22Rv1 (cell line): Measurements from ENCODE around the gene RPS4Y1.

ENCODE experiments used
- H3K27ac ChIP-seq: fragments of 450-650 bp; 2 replicates; pipeline ENCODE4 v1.5.1; 2017
- CTCF ChIP-seq: fragments of 450-650 bp; IDR thresholded peaks from 2 replicates; pipeline ENCODE4 v1.5.1; 2017; ENCODE audit warnings: mild to moderate bottlenecking
- ZFX ChIP-seq: fragments of 450-650 bp; IDR thresholded peaks from 2 replicates; pipeline ENCODE4 v1.6.1; 2017; ENCODE audit warnings: antibody characterized with exemption, borderline replicate concordance

The RPS4Y1 gene

GRCh38 chrY:2837078-2837477 is 4.3 kb upstream of the RPS4Y1 start:
- no peak overlapping the region for H3K27ac ChIP-seq
- TF ChIP-seq ZFX: no peak
- TF ChIP-seq CTCF: no peak

- H3K27ac ChIP-seq: no peak overlapping the region
- no peak for TF ChIP-seq ZFX
- no peak for TF ChIP-seq CTCF
Observed at GRCh38 chrY:2837932-2838331, 3.5 kb upstream of the RPS4Y1 start.

- no peak overlapping the region for H3K27ac ChIP-seq
- TF ChIP-seq CTCF: no peak
- TF ChIP-seq ZFX: no peak
Observed at GRCh38 chrY:2846791-2847190, 5.4 kb downstream of the RPS4Y1 start.

GRCh38 chrY:2848384-2848783 is 7.0 kb downstream of the RPS4Y1 start:
- TF ChIP-seq ZFX (no peak), CTCF (no peak)
- H3K27ac ChIP-seq: no peak overlapping the region

- TF ChIP-seq CTCF (no peak), ZFX (no peak)
- H3K27ac ChIP-seq: no peak overlapping the region
Observed at GRCh38 chrY:2849368-2849767, 8.0 kb downstream of the RPS4Y1 start.

GRCh38 chrY:2854145-2854774 is 12.9 kb downstream of the RPS4Y1 start:
- H3K27ac ChIP-seq: no peak overlapping the region
- TF ChIP-seq ZFX (no peak), CTCF (no peak)

- TF ChIP-seq ZFX: no peak
- no peak for TF ChIP-seq CTCF
- no peak overlapping the region for H3K27ac ChIP-seq
Observed at GRCh38 chrY:2857068-2857467, 15.7 kb downstream of the RPS4Y1 start.
